Activated gamma-delta T cell (primary cell): ENCODE results near the gene ABHD1.

Source experiments
- DNase-seq: peaks from one replicate; lab custom pipeline; 2025; lab: John Stamatoyannopoulos, UW

ABHD1 gene

GRCh38 chr2:27086724-27087593, 36.7 kb upstream of the ABHD1 start, which contains the start of gene KHK:
Gene KHK, plus strand, starts transcription at chr2:27086772. Its CDS starts 488 bp downstream, at chr2:27087260.
- DNase-seq: no peak

GRCh38 chr2:27087823-27088410, 35.7 kb upstream of the ABHD1 start:
- no peak for DNase-seq

GRCh38 chr2:27088634-27089033, 35.0 kb upstream of the ABHD1 start:
- DNase-seq: no peak

- no peak for DNase-seq
These were observed 34.3 kb upstream of the ABHD1 start for GRCh38 chr2:27089111-27089954.

- DNase-seq: no peak
These were observed 31.6 kb upstream of the ABHD1 start for GRCh38 chr2:27091746-27092695.

- no peak for DNase-seq
These were observed 30.8 kb upstream of the ABHD1 start for GRCh38 chr2:27092696-27093429.

GRCh38 chr2:27093430-27094352, 29.9 kb upstream of the ABHD1 start:
- no peak for DNase-seq

- DNase-seq: no peak
These were observed 29.1 kb upstream of the ABHD1 start for GRCh38 chr2:27094353-27094984.

- no peak for DNase-seq
These were observed 28.2 kb upstream of the ABHD1 start for GRCh38 chr2:27095427-27095744.

GRCh38 chr2:27095745-27096651, 27.6 kb upstream of the ABHD1 start:
- no peak for DNase-seq

- DNase-seq: no peak
These were observed 26.8 kb upstream of the ABHD1 start for GRCh38 chr2:27096748-27097297.

GRCh38 chr2:27097341-27097740, 26.3 kb upstream of the ABHD1 start:
- DNase-seq: no peak

- DNase-seq: no peak
These were observed 24.2 kb upstream of the ABHD1 start for GRCh38 chr2:27099334-27099955.

- no peak for DNase-seq
These were observed 23.6 kb upstream of the ABHD1 start for GRCh38 chr2:27100036-27100435.

GRCh38 chr2:27102329-27102728, 21.3 kb upstream of the ABHD1 start:
- DNase-seq: no peak

- no peak for DNase-seq
These were observed 17.6 kb upstream of the ABHD1 start for GRCh38 chr2:27105981-27106380.

- no peak for DNase-seq
These were observed 15.4 kb upstream of the ABHD1 start for GRCh38 chr2:27108221-27108620.
